NCI-H1436 (cell line): ENCODE measurements around the gene CHKB.
A peak's percentile ranks its signal among the peaks of the same experiment; 100 is the strongest.
"Not testable (repeated sequence)": the region's sequence is repeated elsewhere in the genome, so short reads cannot be mapped to it uniquely, and the experiment has no call there.

ENCODE experiments used
- DNase-seq: peaks from one replicate; lab custom pipeline; 2025; lab: John Stamatoyannopoulos, UW

The CHKB gene

GRCh38 chr22:50612528-50613221 is 30.0 kb upstream of the CHKB start:
- DNase-seq: no peak

- no peak for DNase-seq
Measured at GRCh38 chr22:50612168-50612527, 29.5 kb upstream of the CHKB start.

DNA sequence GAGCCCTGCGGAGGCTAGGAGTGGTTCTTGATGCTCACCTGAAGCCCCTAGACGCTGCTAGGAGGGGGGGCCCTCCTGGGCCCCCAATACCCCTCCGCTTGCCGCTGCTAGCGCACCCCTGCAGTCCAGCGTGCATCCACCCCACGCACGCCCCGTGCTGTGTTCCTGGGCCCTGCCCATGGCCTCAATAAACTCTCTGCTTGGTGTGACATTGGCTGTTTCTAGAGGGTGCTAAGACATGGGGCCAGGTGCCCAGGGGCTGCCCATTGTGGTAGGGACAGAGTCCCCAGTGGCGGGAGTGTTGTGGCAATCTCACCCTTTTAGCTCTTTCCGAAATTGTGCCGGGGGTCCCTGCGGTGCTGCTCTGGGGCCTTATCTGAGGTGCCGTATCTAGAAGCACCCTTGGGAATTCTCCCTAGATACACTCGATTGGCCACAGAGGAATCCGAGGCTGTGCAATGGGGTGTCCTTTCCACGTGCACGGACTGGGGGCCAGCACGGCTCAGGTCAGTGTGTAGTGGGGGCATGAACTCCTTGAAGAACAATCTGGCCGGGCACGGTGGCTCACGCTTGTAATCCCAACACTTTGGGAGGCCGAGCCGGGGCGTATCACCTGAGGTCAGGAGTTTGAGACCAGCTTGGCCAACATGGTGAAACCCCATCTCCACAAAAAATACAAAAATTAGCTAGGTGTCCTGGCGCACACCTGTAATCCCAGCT is 28.9 kb upstream of the CHKB start:
- DNase-seq: no peak

- DNase-seq: no peak
Measured at GRCh38 chr22:50610581-50610980, 27.9 kb upstream of the CHKB start.

DNA sequence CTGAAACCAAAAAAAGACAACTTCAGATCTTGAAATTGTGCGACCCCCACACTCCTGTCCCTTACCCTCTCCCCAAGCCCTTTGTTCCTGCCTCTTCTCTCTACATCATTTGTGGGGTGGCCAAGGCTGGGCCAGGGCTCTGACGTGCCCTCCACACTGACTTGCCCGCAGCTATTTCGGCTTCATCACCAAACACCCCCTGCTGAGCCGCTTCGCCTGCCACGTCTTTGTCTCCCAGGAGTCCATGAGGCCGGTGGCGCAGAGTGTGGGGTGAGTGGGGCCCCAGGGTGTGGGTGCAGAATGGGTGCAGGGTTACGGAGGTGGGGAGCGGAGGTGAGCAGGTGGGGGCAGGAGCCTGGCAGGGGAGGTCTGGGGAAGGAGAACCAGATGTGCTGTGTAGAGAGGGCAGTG is 27.4 kb upstream of the CHKB start:
- DNase-seq: no peak

DNA sequence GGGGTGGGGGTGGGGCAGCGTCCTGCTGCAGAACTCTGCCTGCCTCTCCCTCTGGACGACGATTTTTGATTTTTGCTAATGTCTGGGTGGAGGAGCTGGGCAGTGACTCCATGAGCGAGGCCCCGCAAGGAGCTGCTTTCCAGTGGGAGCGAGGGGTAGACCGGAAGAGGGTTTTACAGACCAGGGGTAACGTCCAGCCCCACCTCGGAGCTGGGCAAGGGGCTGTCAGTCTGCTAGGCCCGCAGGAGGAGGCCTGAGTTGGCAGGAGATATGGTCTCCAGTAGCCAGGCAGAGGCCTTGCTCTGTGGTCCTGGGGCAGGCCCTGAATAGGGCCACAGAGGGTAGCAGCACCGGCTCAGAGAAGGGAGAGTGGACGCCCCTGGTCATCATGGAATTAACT is 26.9 kb upstream of the CHKB start:
- no peak for DNase-seq

- no peak for DNase-seq
Measured at GRCh38 chr22:50608996-50609395, 26.3 kb upstream of the CHKB start.

DNA sequence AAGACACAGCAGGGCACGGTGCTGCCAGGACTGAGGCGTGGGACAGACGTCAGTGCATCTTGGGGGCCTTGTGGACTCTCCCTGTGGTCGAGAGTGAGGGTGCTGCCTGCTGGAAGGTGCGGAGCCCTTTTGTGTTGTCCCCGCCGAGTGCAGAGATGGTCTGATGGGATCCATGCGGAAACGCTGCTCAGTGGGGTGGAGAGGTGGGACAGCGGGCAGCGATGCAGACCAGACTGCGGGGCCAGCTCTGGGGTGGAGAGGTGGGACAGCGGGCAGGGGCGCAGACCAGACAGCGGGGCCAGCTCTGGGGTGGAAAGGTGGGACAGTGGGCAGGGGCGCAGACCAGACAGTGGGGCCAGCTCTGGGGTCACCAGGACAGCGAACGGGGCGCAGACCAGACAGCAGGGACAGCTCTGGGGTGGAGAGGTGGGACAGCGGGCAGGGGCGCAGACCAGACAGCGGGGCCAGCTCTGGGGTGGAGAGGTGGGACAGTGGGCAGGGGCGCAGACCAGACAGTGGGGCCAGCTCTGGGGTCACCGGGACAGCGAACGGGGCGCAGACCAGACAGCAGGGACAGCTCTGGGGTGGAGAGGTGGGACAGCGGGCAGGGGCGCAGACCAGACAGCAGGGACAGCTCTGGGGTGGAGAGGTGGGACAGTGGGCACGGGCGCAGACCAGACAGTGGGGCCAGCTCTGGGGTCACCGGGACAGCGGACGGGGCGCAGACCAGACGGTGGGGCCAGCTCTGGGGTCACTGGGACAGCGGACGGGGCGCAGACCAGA is 25.6 kb upstream of the CHKB start:
- not testable (repeated sequence) for DNase-seq

DNA sequence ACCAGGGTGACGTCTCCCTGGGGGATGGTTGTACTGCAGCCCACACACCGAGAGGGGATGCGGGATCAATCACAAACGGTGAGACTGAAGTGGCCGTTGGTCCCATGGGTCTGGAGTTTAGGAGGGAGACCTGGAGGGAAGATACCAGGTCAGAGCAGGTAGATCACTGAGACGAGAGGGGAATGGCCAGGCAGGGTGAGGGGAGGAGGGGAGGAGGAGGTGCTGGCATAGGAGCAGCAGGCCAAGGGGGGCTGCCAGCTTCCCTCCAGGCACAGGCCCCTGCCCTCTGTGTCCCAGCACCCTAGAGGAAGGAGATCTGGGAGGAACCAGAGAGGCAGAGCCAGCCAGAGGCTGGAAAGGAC is 25.0 kb upstream of the CHKB start:
- DNase-seq: no peak

DNA sequence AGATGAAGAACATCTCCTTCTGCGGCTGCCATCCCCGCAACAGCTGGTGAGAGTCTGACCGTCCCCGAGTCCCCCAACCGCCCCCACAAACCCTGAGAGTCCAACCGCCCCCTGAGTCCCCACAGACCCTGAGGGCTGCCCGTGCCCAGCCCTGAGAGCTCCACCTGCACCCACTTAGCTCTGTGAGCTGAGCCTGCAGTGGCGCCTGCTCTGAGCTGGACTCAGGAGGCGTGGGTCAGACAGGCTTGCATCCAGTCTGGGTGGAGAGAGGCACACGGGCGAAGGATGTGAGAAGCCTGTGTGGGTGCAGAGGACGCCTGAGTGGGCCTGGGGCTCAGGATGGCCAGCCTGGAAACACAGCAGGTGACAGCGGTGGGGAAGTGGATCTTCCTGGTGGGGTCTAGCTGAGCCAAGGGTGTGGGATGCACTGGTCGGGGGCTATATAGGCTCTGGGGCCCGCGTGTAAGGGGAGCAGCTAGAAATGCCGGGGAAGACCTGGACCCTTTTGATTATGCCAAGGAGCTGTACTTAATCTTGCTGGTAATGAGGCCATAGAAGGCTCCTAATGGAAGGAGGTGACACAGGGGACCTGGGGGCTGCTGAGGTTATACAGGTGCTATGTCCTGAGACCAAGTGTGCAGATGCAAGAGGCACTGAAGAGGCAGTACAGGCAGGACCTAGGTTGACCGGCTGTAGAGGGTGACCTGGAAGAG is 24.5 kb upstream of the CHKB start:
- DNase-seq: no peak

GRCh38 chr22:50606165-50606945 is 23.7 kb upstream of the CHKB start:
- no peak for DNase-seq

- DNase-seq: no peak
Measured at GRCh38 chr22:50605613-50606074, 23.0 kb upstream of the CHKB start.

- DNase-seq: no peak
Measured at GRCh38 chr22:50605002-50605612, 22.5 kb upstream of the CHKB start.

GRCh38 chr22:50604256-50605001 is 21.8 kb upstream of the CHKB start:
- no peak for DNase-seq

DNA sequence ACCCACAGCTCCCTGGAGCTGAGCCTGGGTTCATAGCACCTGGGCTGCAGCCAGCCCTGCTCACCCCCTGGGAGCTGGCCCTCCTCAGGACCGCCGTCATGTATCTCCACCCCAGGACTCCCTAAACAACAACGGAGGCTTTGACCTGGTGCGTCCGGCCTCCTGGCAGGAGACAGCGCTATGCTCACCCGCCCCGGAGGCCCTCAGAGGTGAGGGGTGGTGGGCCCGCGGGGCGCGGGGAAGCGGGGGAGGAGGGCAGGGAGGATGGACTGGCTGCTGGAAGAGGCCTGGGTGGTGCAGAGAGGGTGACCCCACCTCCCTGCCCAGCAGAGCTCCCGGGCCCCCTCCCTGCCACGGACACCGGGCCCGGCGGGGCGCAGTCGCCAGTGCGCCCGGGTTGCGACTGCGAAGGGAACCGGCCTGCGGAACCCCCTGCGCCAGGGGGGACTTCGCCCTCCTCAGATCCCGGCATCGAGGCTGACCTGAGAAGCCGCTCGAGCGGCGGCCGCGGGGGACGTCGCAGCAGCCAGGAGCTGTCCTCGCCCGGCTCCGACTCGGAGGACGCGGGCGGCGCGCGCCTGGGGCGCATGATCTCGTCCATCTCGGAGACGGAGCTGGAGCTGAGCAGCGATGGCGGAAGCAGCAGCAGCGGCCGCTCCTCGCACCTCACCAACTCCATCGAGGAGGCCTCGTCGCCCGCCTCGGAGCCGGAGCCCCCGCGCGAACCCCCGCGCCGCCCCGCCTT is 21.0 kb upstream of the CHKB start:
- no peak for DNase-seq

- no peak for DNase-seq
Measured at GRCh38 chr22:50602338-50602700, 19.7 kb upstream of the CHKB start.

DNA sequence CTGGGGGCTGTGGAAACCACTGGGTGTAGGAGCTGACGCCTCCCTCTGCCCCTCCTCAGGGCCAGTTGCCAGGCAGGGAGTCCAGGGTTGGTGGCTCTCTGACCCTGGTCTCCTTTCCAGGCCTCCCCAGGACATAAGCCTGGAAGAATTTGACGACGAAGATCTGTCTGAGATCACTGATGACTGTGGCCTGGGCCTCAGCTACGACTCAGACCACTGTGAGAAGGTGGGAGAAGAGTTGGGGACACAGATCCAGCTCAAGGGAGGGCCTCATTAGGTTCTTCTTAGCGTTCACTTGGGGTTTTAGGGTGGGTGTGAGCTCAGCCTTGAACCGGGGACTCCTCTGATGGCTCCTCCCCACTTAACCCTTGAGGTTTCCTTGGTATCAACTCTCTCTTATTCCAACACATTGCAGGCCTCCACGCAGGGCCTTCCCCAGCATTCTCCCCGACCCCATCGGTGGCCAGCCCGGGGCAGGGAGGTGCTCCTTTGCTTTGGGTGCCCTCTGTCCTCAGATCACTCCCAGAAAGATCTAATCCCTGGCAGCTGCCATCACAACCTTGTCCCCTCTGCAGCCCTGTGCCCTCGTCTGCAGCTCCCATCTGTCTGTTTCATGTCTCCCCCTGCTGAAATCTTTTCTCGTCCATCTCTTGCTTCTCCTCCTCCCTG is 19.2 kb upstream of the CHKB start:
- no peak for DNase-seq

DNA sequence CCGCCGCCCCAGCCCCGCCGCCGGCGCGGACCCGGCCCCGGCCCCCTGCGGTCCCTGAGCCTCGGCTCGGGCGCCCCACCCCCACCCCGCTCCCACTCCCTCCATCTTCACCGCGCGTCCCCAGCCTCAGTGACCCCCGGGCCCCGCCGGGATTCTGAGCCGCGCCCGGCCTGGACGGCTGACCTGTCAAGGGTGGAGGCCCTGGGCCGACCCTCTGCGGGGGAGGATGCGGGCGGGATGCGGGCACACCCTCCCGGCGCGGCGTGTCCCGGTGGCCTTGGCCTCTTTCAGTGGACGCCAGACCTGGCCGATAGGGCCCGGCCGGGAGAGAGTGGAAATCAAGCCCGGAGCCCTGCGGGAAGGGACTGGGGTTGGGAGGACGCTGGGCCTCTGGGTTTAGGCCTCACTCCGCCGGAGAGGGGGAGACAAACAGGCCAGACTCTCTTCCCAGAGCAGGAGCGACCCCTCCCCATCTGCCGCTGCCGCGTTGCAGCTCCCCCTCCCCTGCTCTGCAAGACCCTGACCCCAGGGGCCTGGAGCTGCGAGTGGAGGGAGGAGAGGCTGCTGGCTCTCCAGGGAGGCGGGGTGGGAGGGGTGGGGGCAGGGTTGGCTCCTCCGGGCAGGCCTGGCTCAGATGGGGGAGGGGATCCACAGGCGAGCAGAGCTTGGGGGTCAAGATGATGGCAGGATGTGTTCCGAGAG is 18.5 kb upstream of the CHKB start:
- no peak for DNase-seq

DNA sequence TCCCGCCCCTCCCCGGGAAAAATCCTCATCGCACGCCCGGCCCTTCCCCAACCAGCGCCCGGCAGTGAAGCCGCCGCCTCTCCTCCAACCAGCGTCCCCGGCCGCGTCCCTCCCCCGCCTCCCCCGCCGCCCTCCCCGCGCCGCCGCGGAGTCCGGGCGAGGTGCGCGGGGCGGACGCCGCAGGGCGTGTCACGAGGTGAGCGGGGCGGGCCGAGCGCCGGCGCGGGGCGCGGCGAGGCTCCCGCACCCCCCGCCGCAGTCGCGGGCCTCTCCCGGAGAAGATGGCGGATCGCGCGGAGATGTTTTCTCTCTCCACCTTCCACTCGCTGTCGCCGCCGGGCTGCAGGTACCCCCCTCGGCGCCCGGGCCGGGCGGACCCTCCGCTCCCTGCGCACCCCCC is 17.9 kb upstream of the CHKB start, which contains the start of gene MAPK8IP2:
Gene MAPK8IP2, plus strand, starts transcription at position 256 of the 400 bp plus-strand sequence. Its CDS starts 26 bp downstream, at position 282.
- DNase-seq: peak; percentile 49
